Measurements from ENCODE around the gene KRT34. TPM values are rescaled to one million over a fixed set of nuclear protein-coding genes. Genes with fewer than 3 reads are reported as not detected.
"Not testable (repeated sequence)": the region's sequence is repeated elsewhere in the genome, so short reads cannot be mapped to it uniquely, and the experiment has no call there.

KRT34 gene
- polyA plus RNA-seq, 4 donors = not detected

- DNase-seq (ENCODE audit: low read depth in 4 of 4, low spot score in 3 of 4) = no peak
Measured at GRCh38 chr17:41369023-41369422, 13.1 kb downstream of the KRT34 start.

- DNase-seq (ENCODE audit: low read depth in 4 of 4, low spot score in 3 of 4) = no peak
Measured at GRCh38 chr17:41367426-41368075, 14.6 kb downstream of the KRT34 start.

- DNase-seq (ENCODE audit: low read depth in 4 of 4, low spot score in 3 of 4) = no peak
Measured at GRCh38 chr17:41366070-41366469, 16.0 kb downstream of the KRT34 start.

GRCh38 chr17:41363881-41364280 is 18.2 kb downstream of the KRT34 start:
- DNase-seq (ENCODE audit: low read depth in 4 of 4, low spot score in 3 of 4) = no peak

GRCh38 chr17:41360296-41360995 is 21.7 kb downstream of the KRT34 start:
- no peak for DNase-seq (ENCODE audit: low read depth in 4 of 4, low spot score in 3 of 4)

GRCh38 chr17:41354536-41354935 is 27.6 kb downstream of the KRT34 start:
- no peak for DNase-seq (ENCODE audit: low read depth in 4 of 4, low spot score in 3 of 4)

GRCh38 chr17:41352597-41353366 is 29.3 kb downstream of the KRT34 start:
- no peak for DNase-seq (ENCODE audit: low read depth in 4 of 4, low spot score in 3 of 4)

GRCh38 chr17:41351177-41351576 is 30.9 kb downstream of the KRT34 start:
- no peak for DNase-seq (ENCODE audit: low read depth in 4 of 4, low spot score in 3 of 4)

- DNase-seq (ENCODE audit: low read depth in 4 of 4, low spot score in 3 of 4) = not testable (repeated sequence)
Measured at GRCh38 chr17:41350381-41350878, 31.7 kb downstream of the KRT34 start, which contains the start of gene KRT33A. Gene KRT33A, minus strand, starts transcription at chr17:41350828. Its CDS starts 61 bp downstream, at chr17:41350767.

GRCh38 chr17:41347869-41348760 is 34.0 kb downstream of the KRT34 start:
- DNase-seq (ENCODE audit: low read depth in 4 of 4, low spot score in 3 of 4) = no peak

- not testable (repeated sequence) for DNase-seq (ENCODE audit: low read depth in 4 of 4, low spot score in 3 of 4)
Measured at GRCh38 chr17:41346421-41346820, 35.7 kb downstream of the KRT34 start.

GRCh38 chr17:41345992-41346391 is 36.1 kb downstream of the KRT34 start:
- no peak for DNase-seq (ENCODE audit: low read depth in 4 of 4, low spot score in 3 of 4)

- peak in 1 of 4 donors; percentile 47 for DNase-seq (ENCODE audit: low read depth in 4 of 4, low spot score in 3 of 4)
Measured at GRCh38 chr17:41343029-41343428, 39.1 kb downstream of the KRT34 start.

- DNase-seq (ENCODE audit: low read depth in 4 of 4, low spot score in 3 of 4) = no peak
Measured at GRCh38 chr17:41340934-41341861, 40.9 kb downstream of the KRT34 start.

GRCh38 chr17:41340494-41340893 is 41.6 kb downstream of the KRT34 start:
- DNase-seq (ENCODE audit: low read depth in 4 of 4, low spot score in 3 of 4) = peak in 1 of 4 donors; percentile 58

- no peak for DNase-seq (ENCODE audit: low read depth in 4 of 4, low spot score in 3 of 4)
Measured at GRCh38 chr17:41339571-41340172, 42.4 kb downstream of the KRT34 start.

- no peak for DNase-seq (ENCODE audit: low read depth in 4 of 4, low spot score in 3 of 4)
Measured at GRCh38 chr17:41338961-41339485, 43.1 kb downstream of the KRT34 start.

GRCh38 chr17:41335747-41336146 is 46.4 kb downstream of the KRT34 start:
- DNase-seq (ENCODE audit: low read depth in 4 of 4, low spot score in 3 of 4) = no peak

Data from right renal pelvis (tissue), 4 donors.